Hepatocyte (in vitro differentiated cells): Measurements from ENCODE around the gene AGRN. TPM values are rescaled to one million over a fixed set of nuclear protein-coding genes. Genes with fewer than 3 reads are reported as not detected.

Source experiments
- DNase-seq: peaks from one replicate; pipeline ENCODE4 v3.0.0-alpha.2; 2016; ENCODE audit warnings: low spot score
- H2AFZ ChIP-seq: fragments of 200-600 bp; sonication (generic); 2 replicates; pipeline ENCODE4 v1.6.0; 2016; ENCODE audit warnings: antibody characterized with exemption, mild to moderate bottlenecking
- H3K27ac ChIP-seq: fragments of 200-600 bp; sonication (generic); 2 replicates; pipeline ENCODE4 v1.5.1; 2016; ENCODE audit warnings: mild to moderate bottlenecking
- H3K27me3 ChIP-seq: fragments of 200-600 bp; sonication (generic); 2 replicates; pipeline ENCODE4 v1.6.1; 2016
- H3K36me3 ChIP-seq: fragments of 200-600 bp; sonication (generic); replicated peaks from 2 replicates; pipeline ENCODE4 v1.5.1; 2016; ENCODE audit warnings: low read depth; ENCODE audit not compliant: insufficient read depth
- H3K4me1 ChIP-seq: fragments of 200-600 bp; sonication (generic); 2 replicates; pipeline ENCODE4 v1.5.1; 2016; ENCODE audit warnings: mild to moderate bottlenecking, moderate library complexity; ENCODE audit not compliant: insufficient read depth
- H3K4me2 ChIP-seq: fragments of 200-600 bp; sonication (generic); 2 replicates; pipeline ENCODE4 v1.6.0; 2016
- H3K4me3 ChIP-seq: fragments of 200-600 bp; sonication (generic); 2 replicates; pipeline ENCODE4 v1.5.1; 2016; ENCODE audit warnings: mild to moderate bottlenecking
- H3K79me2 ChIP-seq: fragments of 200-600 bp; sonication (generic); 2 replicates; pipeline ENCODE4 v1.6.0; 2017; ENCODE audit warnings: mild to moderate bottlenecking
- H3K9me2 ChIP-seq: fragments of 200-600 bp; sonication (generic); replicated peaks from 2 replicates; pipeline ENCODE4 v1.6.0; 2017; ENCODE audit warnings: mild to moderate bottlenecking; ENCODE audit not compliant: insufficient read depth
- H3K9me3 ChIP-seq: fragments of 200-600 bp; sonication (generic); 2 replicates; pipeline ENCODE4 v1.5.1; 2016; ENCODE audit warnings: low read depth, mild to moderate bottlenecking
- H4K20me1 ChIP-seq: fragments of 200-600 bp; sonication (generic); 2 replicates; pipeline ENCODE4 v1.6.0; 2016; ENCODE audit warnings: mild to moderate bottlenecking; ENCODE audit not compliant: insufficient read depth, poor library complexity, severe bottlenecking
- CTCF ChIP-seq: fragments of 200-600 bp; sonication (generic); IDR thresholded peaks from 2 replicates; pipeline ENCODE4 v1.5.1; 2016; ENCODE audit warnings: antibody characterized with exemption, mild to moderate bottlenecking; ENCODE audit not compliant: poor library complexity
- EZH2 ChIP-seq: fragments of 200-600 bp; sonication (generic); IDR thresholded peaks from 2 replicates; pipeline ENCODE4 v1.6.1; 2016; ENCODE audit warnings: antibody characterized with exemption, mild to moderate bottlenecking, borderline replicate concordance
- EZH2phosphoT487 ChIP-seq: fragments of 200-600 bp; sonication (generic); IDR thresholded peaks from one replicate; pipeline ENCODE4 v1.6.1; 2018; ENCODE audit warnings: antibody characterized with exemption, mild to moderate bottlenecking, low read depth, moderate library complexity; ENCODE audit not compliant: unreplicated experiment, severe bottlenecking
- WGBS: methylation state at CpG from one replicate; pipeline ENCODE4 v1.1.6; 2016; ENCODE audit warnings: low lambda C conversion rate; ENCODE audit errors: missing lambda C conversion rate; 5-methylcytosine and 5-hydroxymethylcytosine counted together
- polyA plus RNA-seq: library from polyadenylated mRNA; unstranded; fragments of >200 nt; fragmentation: Nextera tagmentation; extraction: Ambion mirVana; gene quantifications from 2 replicates; pipeline ENCODE4 v1.2.1, GENCODE V29; 2016
- total RNA-seq: library from RNA; depleted of rRNA; stranded (reverse); fragments of >200 nt; gene quantifications from 2 replicates; pipeline ENCODE4 v1.2.3, GENCODE V29; 2014

Gene AGRN
- total and polyA plus RNA-seq, 2 experiments from 2014 or later: 53.3 to 81.8 TPM

DNA sequence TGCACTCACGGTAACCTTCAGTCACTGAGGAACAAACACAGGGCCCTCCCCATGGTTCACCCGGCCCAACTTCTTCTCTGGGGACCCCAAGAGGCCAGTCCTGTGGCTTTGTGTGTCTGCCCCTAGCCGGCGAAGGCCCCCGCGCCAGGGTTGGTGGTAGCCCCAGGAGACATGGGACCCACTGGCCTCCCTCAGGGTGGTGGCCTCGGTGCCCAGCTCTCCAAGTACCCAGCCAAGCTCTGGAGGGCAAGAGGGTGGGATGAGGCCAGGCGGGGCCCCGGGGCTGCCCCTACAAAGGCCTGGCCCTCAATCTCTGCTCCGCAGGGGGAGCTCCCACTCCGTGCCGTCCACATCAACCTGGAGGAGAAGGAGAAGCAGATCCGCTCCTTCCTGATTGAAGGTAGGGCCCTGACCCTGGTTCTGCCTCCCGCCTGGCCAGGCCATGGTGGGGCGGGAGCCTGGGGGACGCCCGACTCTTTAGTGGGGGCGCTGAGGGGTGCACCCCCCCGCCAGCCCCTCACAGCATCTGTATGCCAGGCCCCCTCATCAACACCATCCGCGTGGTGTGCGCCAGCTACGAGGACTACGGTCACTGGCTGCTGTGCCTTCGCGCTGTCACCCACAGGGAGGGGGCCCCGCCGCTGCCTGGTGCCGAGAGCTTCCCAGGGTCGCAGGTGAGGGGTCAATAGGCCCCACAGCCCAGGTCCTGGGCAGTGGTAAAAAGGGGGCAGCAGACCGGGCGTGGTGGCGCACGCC is 48.0 kb upstream of the AGRN start:
- WGBS: 92% methylated on average over 29 of the region's 34 CpGs
- H3K27ac ChIP-seq: no peak overlapping the region
- H3K4me3 ChIP-seq: no peak overlapping the region

DNA sequence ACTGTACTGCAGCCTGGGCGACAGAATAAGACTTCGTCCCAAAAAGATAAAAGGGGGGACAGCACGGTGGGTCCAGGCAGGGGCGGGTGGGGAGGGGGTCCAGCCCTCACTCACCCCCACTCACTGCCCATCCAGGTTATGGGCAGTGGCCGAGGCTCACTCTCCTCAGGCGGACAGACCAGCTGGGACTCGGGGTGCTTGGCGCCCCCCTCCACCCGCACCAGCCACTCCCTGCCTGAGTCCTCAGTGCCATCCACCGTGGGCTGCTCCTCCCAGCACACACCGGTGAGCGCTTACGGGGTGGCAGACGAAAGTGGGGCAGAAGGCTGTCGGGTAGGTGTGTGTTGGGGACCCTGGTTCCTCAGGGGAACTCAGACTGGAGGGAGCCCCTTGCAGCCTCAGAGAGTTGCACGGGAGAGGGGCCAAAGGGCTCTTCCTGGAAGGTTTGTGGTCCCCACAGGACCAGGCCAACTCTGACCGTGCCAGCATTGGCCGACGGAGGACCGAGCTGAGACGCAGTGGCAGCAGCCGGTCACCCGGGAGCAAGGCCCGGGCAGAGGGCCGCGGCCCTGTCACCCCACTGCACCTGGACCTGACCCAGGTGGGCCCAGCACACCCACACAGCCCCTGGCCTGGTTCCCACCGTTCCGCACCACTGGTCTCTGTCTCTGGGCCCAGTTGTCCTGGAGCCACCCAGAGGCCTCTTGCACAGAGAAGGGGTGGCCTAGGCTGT is 47.0 kb upstream of the AGRN start:
- TF ChIP-seq EZH2 (no peak), CTCF (no peak), EZH2phosphoT487 (no peak)
- H2AFZ ChIP-seq: no peak overlapping the region
- H3K9me3 ChIP-seq: no peaks in the 10 kb centered on the region
- H3K36me3 ChIP-seq: no peaks in the 10 kb centered on the region
- no peak overlapping the region for H3K4me3 ChIP-seq
- peaks cover 3% of the 10 kb centered on the region for H3K4me1 ChIP-seq
- H3K79me2 ChIP-seq: no peaks in the 10 kb centered on the region
- H3K27me3 ChIP-seq: peaks cover 4% of the 10 kb centered on the region
- H4K20me1 ChIP-seq: no peaks in the 10 kb centered on the region
- no peaks in the 10 kb centered on the region for H3K9me2 ChIP-seq
- WGBS: 93% methylated on average over 24 of the region's 28 CpGs
- no peak overlapping the region for H3K27ac ChIP-seq
- no peak overlapping the region for H3K4me2 ChIP-seq
- DNase-seq: no peak

More for the DNA sequence above, 48.0 kb upstream of the AGRN start:
- DNase-seq: no peak
- H3K9me3 ChIP-seq: no peaks in the 10 kb centered on the region
- peaks cover 8% of the 10 kb centered on the region for H3K4me1 ChIP-seq
- TF ChIP-seq EZH2phosphoT487 (no peak), EZH2 (no peak), CTCF (no peak)
- no peaks in the 10 kb centered on the region for H3K9me2 ChIP-seq
- H4K20me1 ChIP-seq: no peaks in the 10 kb centered on the region
- H3K27me3 ChIP-seq: peaks cover 4% of the 10 kb centered on the region
- H2AFZ ChIP-seq: no peak overlapping the region
- no peak overlapping the region for H3K4me2 ChIP-seq
- no peaks in the 10 kb centered on the region for H3K79me2 ChIP-seq
- H3K36me3 ChIP-seq: no peaks in the 10 kb centered on the region

- Histone ChIP-seq H2AFZ (no peak overlapping the region), H3K4me2 (no peak overlapping the region), H3K9me3 (no peaks in the 10 kb centered on the region), H3K4me1 (peaks cover 3% of the 10 kb centered on the region), H3K9me2 (no peaks in the 10 kb centered on the region), H3K36me3 (no peaks in the 10 kb centered on the region), H4K20me1 (no peaks in the 10 kb centered on the region), H3K27ac (no peak overlapping the region), H3K27me3 (peaks cover 4% of the 10 kb centered on the region), H3K79me2 (no peaks in the 10 kb centered on the region), H3K4me3 (no peak overlapping the region)
- TF ChIP-seq CTCF (no peak), EZH2 (no peak), EZH2phosphoT487 (no peak)
- WGBS: 91% methylated on average over 24 of the region's 28 CpGs
- DNase-seq: no peak
Observed at GRCh38 chr1:973459-974292, 46.2 kb upstream of the AGRN start.
